D341Med (cell line): ENCODE measurements around the gene XYLT1.
A peak's percentile ranks its signal among the peaks of the same experiment; 100 is the strongest.

Experiments used
- DNase-seq: peaks from one replicate; pipeline ENCODE4 v3.0.0; 2012; ENCODE audit warnings: low spot score

XYLT1 gene

GRCh38 chr16:17184026-17184425 lies 286.7 kb downstream of the XYLT1 start:
- DNase-seq: no peak

- no peak for DNase-seq
Observed at GRCh38 chr16:17177959-17178905, 292.5 kb downstream of the XYLT1 start.

DNA sequence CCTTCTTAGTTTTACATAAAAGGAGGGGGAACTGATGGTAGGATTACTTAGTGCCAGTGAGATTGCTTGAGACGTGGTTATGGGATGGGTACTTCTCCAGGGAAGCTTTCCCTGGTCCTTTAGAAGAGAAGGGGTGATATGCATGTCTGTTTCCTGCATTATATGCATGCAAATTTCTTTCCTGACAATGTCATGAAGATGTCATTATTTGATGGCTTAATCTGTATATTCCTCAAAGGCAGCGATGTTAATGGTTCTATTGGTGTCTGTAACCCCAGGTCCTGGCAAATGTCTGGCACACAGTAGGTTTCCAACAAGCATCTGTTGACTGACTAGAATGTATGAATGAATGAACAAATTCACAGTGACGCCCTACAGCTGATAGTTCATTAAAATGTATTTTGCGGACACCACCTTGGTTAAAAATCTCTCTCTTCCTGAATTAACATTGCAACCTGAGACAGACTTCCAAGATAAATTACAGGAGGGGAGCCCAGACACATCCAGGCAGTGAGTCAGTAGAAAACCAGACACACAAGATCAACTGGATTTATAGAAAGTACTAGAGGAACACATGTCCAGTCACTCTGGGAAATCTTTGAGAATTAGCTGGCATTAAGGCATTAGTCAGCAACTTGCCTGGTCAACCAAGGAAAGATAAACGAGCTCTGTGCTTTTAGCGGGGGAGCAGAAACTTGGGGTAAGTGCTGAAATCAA lies 293.4 kb downstream of the XYLT1 start:
- no peak for DNase-seq

GRCh38 chr16:17176199-17176598 lies 294.6 kb downstream of the XYLT1 start:
- DNase-seq: no peak

- no peak for DNase-seq
Observed at GRCh38 chr16:17173281-17173680, 297.5 kb downstream of the XYLT1 start.

GRCh38 chr16:17171250-17172143 lies 299.3 kb downstream of the XYLT1 start:
- no peak for DNase-seq

- DNase-seq: no peak
Observed at GRCh38 chr16:17170435-17170834, 300.3 kb downstream of the XYLT1 start.

DNA sequence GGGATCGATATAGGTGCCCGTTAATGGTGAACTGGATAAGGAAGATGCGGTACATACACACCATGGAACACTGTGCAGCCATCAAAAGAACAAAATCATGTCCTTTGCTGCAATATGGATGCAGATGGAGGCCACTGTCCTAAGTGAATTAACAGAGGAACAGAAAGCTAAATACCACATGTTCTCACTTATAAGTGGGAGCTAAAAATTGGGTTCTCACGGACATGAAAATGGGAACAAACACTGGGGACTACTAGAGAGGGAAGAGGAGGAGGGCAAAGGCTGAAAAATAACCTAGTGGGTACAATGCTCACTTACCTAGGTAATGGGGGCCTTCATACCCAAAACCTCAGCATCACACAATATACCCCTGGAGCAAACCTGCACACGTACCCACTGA lies 302.6 kb downstream of the XYLT1 start:
- DNase-seq: no peak

- DNase-seq: no peak
Observed at GRCh38 chr16:17166095-17166494, 304.7 kb downstream of the XYLT1 start.

GRCh38 chr16:17162560-17162959 lies 308.2 kb downstream of the XYLT1 start:
- no peak for DNase-seq

GRCh38 chr16:17160920-17161431 lies 309.8 kb downstream of the XYLT1 start:
- no peak for DNase-seq

GRCh38 chr16:17160285-17160853 lies 310.4 kb downstream of the XYLT1 start:
- no peak for DNase-seq

- peak; percentile 64 for DNase-seq
Observed at GRCh38 chr16:17159617-17160016, 311.1 kb downstream of the XYLT1 start.

DNA sequence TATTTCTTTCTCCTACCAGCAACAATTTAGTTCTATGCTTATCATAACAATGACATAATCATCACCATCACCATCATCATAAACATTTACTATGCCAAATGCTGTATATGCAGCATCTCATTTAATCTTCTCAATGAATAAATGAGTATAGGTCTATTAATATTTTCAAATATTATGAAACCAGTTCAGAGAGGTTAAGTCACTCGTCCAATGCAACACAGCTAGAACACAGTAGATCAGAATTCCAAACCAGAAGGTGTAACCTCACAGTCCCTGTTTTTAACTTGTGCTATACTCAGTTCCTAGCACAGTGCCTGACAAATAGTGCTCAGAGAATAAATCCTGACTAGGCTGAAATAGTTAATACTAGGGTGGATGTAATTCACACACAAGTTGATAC lies 314.8 kb downstream of the XYLT1 start:
- no peak for DNase-seq

DNA sequence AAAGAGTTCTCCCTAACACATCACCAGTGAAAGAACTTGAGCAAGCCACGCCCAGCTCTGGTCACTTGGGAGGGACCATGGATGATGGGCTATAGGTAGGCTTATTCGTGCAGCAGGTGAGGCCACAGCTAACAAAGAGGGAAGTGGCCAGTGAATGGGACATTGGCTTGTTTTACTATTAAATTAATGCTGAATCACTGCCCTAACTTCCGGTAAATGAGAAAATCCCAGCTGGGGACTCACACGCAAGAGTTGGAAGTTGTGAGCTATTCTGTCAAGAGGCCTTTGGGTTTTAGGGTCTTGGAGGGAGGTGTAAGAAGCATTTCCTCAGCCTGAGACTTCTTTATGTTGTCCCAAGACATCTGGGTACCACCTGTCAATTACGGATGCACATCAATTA lies 315.3 kb downstream of the XYLT1 start:
- no peak for DNase-seq

- no peak for DNase-seq
Observed at GRCh38 chr16:17154981-17155380, 315.8 kb downstream of the XYLT1 start.

DNA sequence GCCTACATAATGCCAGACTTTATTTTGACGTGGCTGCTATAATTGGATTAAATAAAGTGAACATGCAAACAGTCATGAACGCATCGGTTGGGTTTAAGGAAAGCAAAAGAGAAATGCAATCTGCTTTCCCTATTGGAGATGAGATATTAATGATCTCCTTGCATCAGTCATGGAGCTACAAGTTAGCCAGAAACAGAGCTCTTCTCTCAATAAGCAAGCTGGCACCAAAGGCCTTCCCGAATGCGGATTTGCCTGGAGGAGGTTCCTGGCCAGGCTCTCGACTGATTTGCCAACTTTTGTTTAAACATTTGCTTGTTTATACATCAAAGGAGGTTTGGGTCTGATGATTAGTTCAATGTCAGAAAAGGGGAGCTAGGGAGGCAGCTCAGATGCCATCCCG lies 318.4 kb downstream of the XYLT1 start:
- DNase-seq: no peak

DNA sequence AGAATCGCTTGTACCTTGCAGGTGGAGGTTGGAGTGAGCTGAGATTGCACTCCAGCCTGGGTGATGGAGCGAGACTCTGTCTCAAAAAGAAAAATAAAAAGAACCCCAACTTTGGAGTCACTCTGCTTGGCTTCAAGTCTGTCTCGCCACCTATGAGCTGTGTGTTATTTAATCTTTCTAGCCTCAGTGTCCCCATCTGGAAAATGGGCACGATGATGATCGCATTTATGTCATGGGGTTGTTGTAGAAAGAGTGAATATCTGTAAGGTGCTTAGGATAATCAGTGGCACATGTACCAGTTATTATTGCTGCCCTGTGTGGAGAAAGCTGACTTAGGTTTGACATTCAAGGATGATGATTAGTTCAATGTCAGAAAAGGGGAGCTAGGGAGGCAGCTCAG lies 319.4 kb downstream of the XYLT1 start:
- DNase-seq: no peak

DNA sequence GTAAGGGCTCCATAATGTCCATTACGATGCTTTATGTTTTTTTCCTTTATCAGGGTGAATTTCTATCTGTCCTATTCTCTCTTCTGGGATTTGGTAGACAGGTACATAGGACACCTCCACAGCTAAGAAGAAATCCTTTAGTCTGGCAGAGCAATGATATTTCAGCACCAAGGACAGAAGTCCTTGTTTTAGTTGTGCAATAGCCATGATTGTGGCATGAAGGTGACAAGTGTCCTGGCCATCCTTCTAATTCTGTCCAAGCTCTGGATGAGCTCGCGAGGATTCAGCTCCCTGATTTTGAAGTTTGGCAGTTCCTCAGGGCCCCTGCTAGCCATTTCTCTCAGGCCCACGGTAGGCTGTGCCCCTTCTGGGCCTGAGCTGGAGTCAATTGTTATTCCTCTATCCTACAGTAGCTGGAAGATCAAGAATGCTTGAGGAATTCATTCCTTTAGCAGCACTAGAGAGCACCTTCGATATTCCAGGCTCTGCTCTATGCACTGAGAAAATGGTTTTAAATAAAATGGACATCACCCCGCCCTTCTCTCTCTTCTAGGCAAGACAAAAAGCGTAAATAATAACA lies 320.8 kb downstream of the XYLT1 start:
- no peak for DNase-seq

GRCh38 chr16:17147942-17148341 lies 322.8 kb downstream of the XYLT1 start:
- no peak for DNase-seq

- no peak for DNase-seq
Observed at GRCh38 chr16:17145029-17145428, 325.7 kb downstream of the XYLT1 start.
